PC-9 (cell line): ENCODE data around the gene LDHAL6B. TPM values are rescaled to one million over a fixed set of nuclear protein-coding genes. Genes with fewer than 3 reads are reported as not detected.

Experiments
- BruUV-seq: library from RNA; stranded (reverse); fragments of 400-500 nt; replicated peaks from 2 replicates; lab custom pipeline; 2021; lab: Mats Ljungman, UMichigan
- CTCF ChIA-PET: fragments of 300-600 bp; sonication (Branson Sonifier 250); formaldehyde crosslinking; loops from one replicate; lab custom pipeline; 2022; ENCODE audit warnings: antibody characterized with exemption; lab: Charles Lee
- POLR2A ChIA-PET: fragments of 300-600 bp; sonication (Branson Sonifier 250); formaldehyde crosslinking; loops from one replicate; lab custom pipeline; 2022; ENCODE audit warnings: antibody characterized with exemption; ENCODE audit not compliant: unreplicated experiment; lab: Charles Lee
- DNase-seq, 2 experiments: peaks; one replicate each; pipeline versions ENCODE4 v3.0.0 to v3.0.0-alpha.2; 2015 to 2022; ENCODE audit warnings: mixed read lengths in 1 of 2
- H2AFZ ChIP-seq: fragments of 200-600 bp; sonication (generic); 2 replicates; pipeline ENCODE4 v1.8.1; 2017; ENCODE audit warnings: antibody characterized with exemption
- H3F3A ChIP-seq: fragments of 200-600 bp; sonication (generic); 2 replicates; pipeline ENCODE4 v1.8.1; 2017; ENCODE audit warnings: antibody characterized with exemption, mild to moderate bottlenecking, low read depth; ENCODE audit not compliant: insufficient read depth
- H3K27ac ChIP-seq: fragments of 200-600 bp; sonication (generic); 2 replicates; pipeline ENCODE4 v1.6.1; 2016; ENCODE audit warnings: mixed run types
- H3K27me3 ChIP-seq: fragments of 200-600 bp; sonication (generic); 2 replicates; pipeline ENCODE4 v1.6.1; 2016; ENCODE audit warnings: low read depth, mixed run types; ENCODE audit not compliant: insufficient read depth
- H3K36me3 ChIP-seq: fragments of 200-600 bp; sonication (generic); 2 replicates; pipeline ENCODE4 v1.6.1; 2016; ENCODE audit warnings: low read depth, mixed run types
- H3K4me1 ChIP-seq: fragments of 200-600 bp; sonication (generic); replicated peaks from 2 replicates; pipeline ENCODE4 v1.6.1; 2016; ENCODE audit warnings: mixed run types; ENCODE audit not compliant: insufficient read depth
- H3K4me2 ChIP-seq: fragments of 200-600 bp; sonication (generic); 2 replicates; pipeline ENCODE4 v1.6.1; 2017; ENCODE audit warnings: mixed run types
- H3K4me3 ChIP-seq: fragments of 200-600 bp; sonication (generic); 2 replicates; pipeline ENCODE4 v1.6.1; 2016; ENCODE audit warnings: mixed run types
- H3K79me2 ChIP-seq: fragments of 200-600 bp; sonication (generic); 2 replicates; pipeline ENCODE4 v1.6.1; 2017; ENCODE audit warnings: low read depth, mixed run types
- H3K9me2 ChIP-seq: fragments of 200-600 bp; sonication (generic); 2 replicates; pipeline ENCODE4 v1.8.1; 2017; ENCODE audit warnings: mild to moderate bottlenecking; ENCODE audit not compliant: insufficient read depth
- H3K9me3 ChIP-seq: fragments of 200-600 bp; sonication (generic); 2 replicates; pipeline ENCODE4 v1.8.1; 2016; ENCODE audit warnings: low read depth; ENCODE audit not compliant: insufficient read depth
- H4K20me1 ChIP-seq: fragments of 200-600 bp; sonication (generic); 2 replicates; pipeline ENCODE4 v1.8.1; 2017; ENCODE audit not compliant: insufficient read depth
- EZH2 ChIP-seq: fragments of 200-600 bp; sonication (generic); IDR thresholded peaks from 2 replicates; pipeline ENCODE4 v1.8.0; 2017; ENCODE audit warnings: antibody characterized with exemption, low read depth
- intact Hi-C: fragments of 100-400 bp; cut with micrococcal nuclease; formaldehyde crosslinking; loops from one replicate; pipeline ENCODE4 v1.10.0; 2022; ENCODE audit not compliant: unreplicated experiment
- total RNA-seq: library from RNA; stranded (reverse); gene quantifications from 2 replicates; pipeline ENCODE4 v1.2.3, GENCODE V29; 2021
- TF ChIP-seq, protein P1 (sequence below): fragments of 200-600 bp; sonication (generic); conservative IDR thresholded peaks from 2 replicates; pipeline ENCODE4 v1.6.1; 2017; ENCODE audit warnings: mixed run types, antibody characterized with exemption, mild to moderate bottlenecking, moderate library complexity

Gene LDHAL6B
- total RNA-seq, 1 experiment from 2014 or later: not detected

- Histone ChIP-seq H3K9me2 (no peaks in the 10 kb centered on the region), H3K27ac (0 out of 2 replicates have a peak overlapping the region, but pooled peaks have one; percentile 12), H4K20me1 (no peaks in the 10 kb centered on the region), H3K27me3 (no peaks in the 10 kb centered on the region), H2AFZ (no peak overlapping the region), H3K36me3 (no peaks in the 10 kb centered on the region), H3K9me3 (no peaks in the 10 kb centered on the region), H3F3A (no peaks in the 10 kb centered on the region), H3K4me1 (no peaks in the 10 kb centered on the region), H3K79me2 (peaks cover 23% of the 10 kb centered on the region; the same call in 1 of the 2 replicates), H3K4me3 (no peak overlapping the region), H3K4me2 (no peak overlapping the region)
- DNase-seq: no peak
- TF ChIP-seq, protein P1, sequence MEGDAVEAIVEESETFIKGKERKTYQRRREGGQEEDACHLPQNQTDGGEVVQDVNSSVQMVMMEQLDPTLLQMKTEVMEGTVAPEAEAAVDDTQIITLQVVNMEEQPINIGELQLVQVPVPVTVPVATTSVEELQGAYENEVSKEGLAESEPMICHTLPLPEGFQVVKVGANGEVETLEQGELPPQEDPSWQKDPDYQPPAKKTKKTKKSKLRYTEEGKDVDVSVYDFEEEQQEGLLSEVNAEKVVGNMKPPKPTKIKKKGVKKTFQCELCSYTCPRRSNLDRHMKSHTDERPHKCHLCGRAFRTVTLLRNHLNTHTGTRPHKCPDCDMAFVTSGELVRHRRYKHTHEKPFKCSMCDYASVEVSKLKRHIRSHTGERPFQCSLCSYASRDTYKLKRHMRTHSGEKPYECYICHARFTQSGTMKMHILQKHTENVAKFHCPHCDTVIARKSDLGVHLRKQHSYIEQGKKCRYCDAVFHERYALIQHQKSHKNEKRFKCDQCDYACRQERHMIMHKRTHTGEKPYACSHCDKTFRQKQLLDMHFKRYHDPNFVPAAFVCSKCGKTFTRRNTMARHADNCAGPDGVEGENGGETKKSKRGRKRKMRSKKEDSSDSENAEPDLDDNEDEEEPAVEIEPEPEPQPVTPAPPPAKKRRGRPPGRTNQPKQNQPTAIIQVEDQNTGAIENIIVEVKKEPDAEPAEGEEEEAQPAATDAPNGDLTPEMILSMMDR: no peak
- TF ChIP-seq EZH2: no peak
- intact Hi-C loops: no loop called here
- ChIA-PET CTCF (no interaction called here), POLR2A (no interaction called here)
- no TSS peak for BruUV-seq
These were observed 31.3 kb downstream of the LDHAL6B start for GRCh38 chr15:59237924-59238331.

GRCh38 chr15:59240036-59240435 lies 33.4 kb downstream of the LDHAL6B start:
- no TSS peak for BruUV-seq
- intact Hi-C loops: no loop called here
- CTCF ChIA-PET: no interaction called here
- Histone ChIP-seq H3K36me3 (no peaks in the 10 kb centered on the region), H3K4me1 (no peaks in the 10 kb centered on the region), H2AFZ (no peak overlapping the region), H3K9me3 (no peaks in the 10 kb centered on the region), H3K4me3 (no peak overlapping the region), H3F3A (no peaks in the 10 kb centered on the region), H3K79me2 (peaks cover 26% of the 10 kb centered on the region; the same call in 1 of the 2 replicates), H4K20me1 (no peaks in the 10 kb centered on the region), H3K27me3 (no peaks in the 10 kb centered on the region), H3K27ac (no peak overlapping the region), H3K4me2 (no peak overlapping the region), H3K9me2 (no peaks in the 10 kb centered on the region)
- no peak for DNase-seq
- TF ChIP-seq, protein P1: no peak
- no peak for TF ChIP-seq EZH2
- POLR2A ChIA-PET: no interaction called here

DNA sequence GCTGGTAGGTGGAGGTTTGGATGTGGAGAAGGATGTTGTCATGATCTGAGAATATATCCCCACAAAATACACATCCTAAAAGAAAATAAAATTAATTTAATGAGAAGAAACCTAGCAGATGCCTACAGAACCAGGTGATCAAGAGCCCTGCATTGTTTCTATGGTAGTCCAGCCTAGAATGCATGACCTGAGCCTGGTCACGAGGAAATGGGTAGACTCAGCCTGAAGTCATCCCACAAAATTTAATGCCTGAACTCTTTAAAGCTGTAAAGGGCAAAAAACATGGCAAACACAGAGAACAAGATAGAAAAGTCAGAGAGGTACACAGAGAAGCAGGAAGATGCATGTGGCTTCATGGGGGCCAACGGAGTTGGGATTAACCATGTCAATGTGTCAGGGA lies 36.0 kb downstream of the LDHAL6B start:
- Histone ChIP-seq H3K27ac (no peak overlapping the region), H2AFZ (no peak overlapping the region), H3K27me3 (no peaks in the 10 kb centered on the region), H3K36me3 (no peaks in the 10 kb centered on the region), H3F3A (no peaks in the 10 kb centered on the region; the same call in 1 of the 2 replicates), H4K20me1 (no peaks in the 10 kb centered on the region), H3K79me2 (peaks cover 31% of the 10 kb centered on the region), H3K9me2 (no peaks in the 10 kb centered on the region), H3K9me3 (no peaks in the 10 kb centered on the region), H3K4me3 (no peak overlapping the region), H3K4me1 (no peaks in the 10 kb centered on the region), H3K4me2 (no peak overlapping the region)
- BruUV-seq: no TSS peak
- intact Hi-C loops: no loop called here
- ChIA-PET POLR2A (no interaction called here), CTCF (interaction anchor here (0.6 kb wide), 1 partner anchor 154 kb away, joined by 6 read pairs; no protein-coding TSS in a partner anchor)
- no peak for DNase-seq
- no peak for TF ChIP-seq EZH2

GRCh38 chr15:59243622-59244021 lies 37.0 kb downstream of the LDHAL6B start:
- no peak overlapping the region for H3K4me3 ChIP-seq
- CTCF ChIA-PET: interaction anchor here (0.6 kb wide), 1 partner anchor 256 kb away, joined by 7 read pairs; no protein-coding TSS in a partner anchor

More at GRCh38 chr15:59243622-59244021, 37.0 kb downstream of the LDHAL6B start:
- intact Hi-C loops: no loop called here
- no peaks in the 10 kb centered on the region for H3K36me3 ChIP-seq
- no peaks in the 10 kb centered on the region; the same call in 1 of the 2 replicates for H3F3A ChIP-seq
- no peaks in the 10 kb centered on the region for H3K27me3 ChIP-seq
- H3K4me2 ChIP-seq: no peak overlapping the region
- no peaks in the 10 kb centered on the region for H3K4me1 ChIP-seq
- no TSS peak for BruUV-seq
- H3K79me2 ChIP-seq: peaks cover 30% of the 10 kb centered on the region
- POLR2A ChIA-PET: no interaction called here
- H3K9me3 ChIP-seq: no peaks in the 10 kb centered on the region
- no peak overlapping the region for H3K27ac ChIP-seq
- TF ChIP-seq, protein P1: no peak
- TF ChIP-seq EZH2: no peak
- no peaks in the 10 kb centered on the region for H4K20me1 ChIP-seq
- H2AFZ ChIP-seq: no peak overlapping the region
- DNase-seq: no peak
- H3K9me2 ChIP-seq: no peaks in the 10 kb centered on the region
